Measurements from ENCODE around the gene ENTREP3.

GRCh38 chr1:155277902-155278688, 22.8 kb upstream of the ENTREP3 start:
- peak in 2 of 7 experiments; percentile 9 to 27 for TF ChIP-seq CTCF (IDR thresholded peaks at IDR 0.05)
- no peak for TF ChIP-seq EP300 (IDR thresholded peaks at IDR 0.05)
- no peak for TF ChIP-seq POLR2AphosphoS5 (IDR thresholded peaks at IDR 0.05)

Data from stomach (tissue), 4 donors.